Gastroesophageal sphincter (tissue), 4 donors: ENCODE measurements around the gene WDR37. TPM values are rescaled to one million over a fixed set of nuclear protein-coding genes. Genes with fewer than 3 reads are reported as not detected.

Experiments
- ATAC-seq: fragments of 150-250 bp; one replicate; pipeline ENCODE4 v1.9.1; 2016; ENCODE audit warnings: mild to moderate bottlenecking, moderate library complexity
- H3K27ac ChIP-seq, 4 donors: fragments of 200-600 bp; sonication (generic) in 3 of 4; 1 replicate in 3 of 4; 2 replicates in 1 of 4; pipeline ENCODE4 v1.5.1; 2016 to 2019
- H3K27me3 ChIP-seq: fragments of 200-600 bp; sonication (generic); one replicate; pipeline ENCODE4 v1.5.1; 2019
- H3K36me3 ChIP-seq, 2 donors: fragments of 200-600 bp; sonication (generic); one replicate each; pipeline ENCODE4 v1.5.1; 2019; ENCODE audit warnings: control low read depth in 1 of 2
- H3K4me1 ChIP-seq, 3 donors: fragments of 200-600 bp; sonication (generic); 1 replicate in 2 of 3; 2 replicates in 1 of 3; pipeline ENCODE4 v1.5.1; 2016 to 2019; ENCODE audit warnings: control low read depth in 2 of 3
- H3K4me3 ChIP-seq, 2 donors: fragments of 200-600 bp; sonication (generic); one replicate each; pipeline ENCODE4 v1.5.1; 2019; ENCODE audit warnings: mild to moderate bottlenecking in 1 of 2, moderate library complexity in 1 of 2
- H3K9me3 ChIP-seq, 3 donors: fragments of 200-600 bp; sonication (generic); one replicate each; pipeline ENCODE4 v1.5.1; 2017 to 2019; ENCODE audit warnings: control low read depth in 2 of 3
- CTCF ChIP-seq, 4 experiments: fragments of 200-600 bp in 2 of 4; fragments of 450-650 bp in 2 of 4; sonication (generic) in 1 of 4; IDR thresholded peaks; one replicate each; pipeline ENCODE4 v1.5.1; 2017 to 2019; ENCODE audit warnings: antibody characterized with exemption in 4 of 4, mild to moderate bottlenecking in 2 of 4, moderate library complexity in 2 of 4
- EP300 ChIP-seq: sonication (generic); formaldehyde crosslinking; IDR thresholded peaks from one replicate; pipeline ENCODE4 v1.6.1; 2017; ENCODE audit warnings: antibody characterized with exemption, mild to moderate bottlenecking
- POLR2A ChIP-seq, 2 donors: fragments of 450-650 bp; IDR thresholded peaks; one replicate each; pipeline ENCODE4 v1.6.1; 2017; ENCODE audit warnings: antibody characterized with exemption in 2 of 2, mild to moderate bottlenecking in 2 of 2, moderate library complexity in 1 of 2
- POLR2AphosphoS5 ChIP-seq: sonication (generic); formaldehyde crosslinking; IDR thresholded peaks from one replicate; pipeline ENCODE4 v1.6.1; 2017; ENCODE audit warnings: antibody characterized with exemption
- WGBS, 2 donors: methylation state at CpG; one replicate each; pipeline ENCODE4 v1.1.5; 2018; ENCODE audit warnings: low coverage in 1 of 2; 5-methylcytosine and 5-hydroxymethylcytosine counted together
- total RNA-seq, 4 donors: library from RNA; depleted of rRNA; stranded (reverse); fragments of >200 nt; gene quantifications; one replicate each; pipeline ENCODE4 v1.1.0, GENCODE V29; 2016

WDR37 gene
- total RNA-seq, 4 donors from 2014 or later = 11.4 to 16.7 (median 13.9) TPM

GRCh38 chr10:1048349-1048731, 7.8 kb upstream of the WDR37 start:
- H3K4me3 ChIP-seq = peak overlapping the region; percentile 65 to 74
- H3K36me3 ChIP-seq = peaks cover 0 to 24% of the 10 kb centered on the region in 2 donors
- no CpG with 5 or more reads among the region's 37 CpGs for WGBS, 2 donors
- peak overlapping the region; percentile 80 to 100 (median 98) for H3K27ac ChIP-seq
- TF ChIP-seq CTCF (IDR thresholded peaks at IDR 0.05) (no peak), POLR2AphosphoS5 (no peak), POLR2A (IDR thresholded peaks at IDR 0.05) (no peak), EP300 (no peak)
- peaks cover 0 to 70% (median 13%) of the 10 kb centered on the region in 3 donors for H3K4me1 ChIP-seq
- peak; percentile 35 for ATAC-seq
- H3K9me3 ChIP-seq = no peaks in the 10 kb centered on the region
- no peaks in the 10 kb centered on the region for H3K27me3 ChIP-seq

- no peaks in the 10 kb centered on the region for H3K27me3 ChIP-seq
- peak within 1 kb of the TSS; percentile 65 to 74 for H3K4me3 ChIP-seq
- peaks cover 0 to 74% (median 13%) of the 10 kb centered on the region in 3 donors for H3K4me1 ChIP-seq
- ATAC-seq = peak; percentile 94
- peaks cover 0 to 26% of the 10 kb centered on the region in 2 donors for H3K36me3 ChIP-seq
- WGBS, 2 donors = no CpG with 5 or more reads among the region's 83 CpGs
- H3K9me3 ChIP-seq = no peaks in the 10 kb centered on the region
- peak in 1 of 4 experiments; percentile 9 for TF ChIP-seq CTCF (IDR thresholded peaks at IDR 0.05)
- peak; percentile 47 for TF ChIP-seq EP300
- peak; percentile 93 to 96 for TF ChIP-seq POLR2A (IDR thresholded peaks at IDR 0.05)
- peak; percentile 87 for TF ChIP-seq POLR2AphosphoS5
- peak within 1 kb of the TSS; percentile 80 to 100 (median 98) for H3K27ac ChIP-seq
Observed at GRCh38 chr10:1048732-1049424, 7.3 kb upstream of the WDR37 start, which contains the start of gene IDI1. IDI1 (minus strand) TSS chr10:1049119; CDS start chr10:1049003, 116 bp downstream.

- H3K9me3 ChIP-seq = no peaks in the 10 kb centered on the region
- H3K27me3 ChIP-seq = no peaks in the 10 kb centered on the region
- no peak for ATAC-seq
- TF ChIP-seq POLR2AphosphoS5 (no peak), EP300 (no peak)
- peaks cover 0 to 74% (median 16%) of the 10 kb centered on the region in 3 donors for H3K4me1 ChIP-seq
- peak overlapping the region; percentile 65 to 74 for H3K4me3 ChIP-seq
- peak overlapping the region; percentile 80 to 100 (median 98) for H3K27ac ChIP-seq
- peaks cover 0 to 27% of the 10 kb centered on the region in 2 donors for H3K36me3 ChIP-seq
- 2% methylated on average over 10 to 13 of the region's 34 CpGs for WGBS, 2 donors
Observed at GRCh38 chr10:1049425-1049958, 6.7 kb upstream of the WDR37 start.

- Histone ChIP-seq H3K4me3 (peak overlapping the region; percentile 65 to 74), H3K27me3 (no peaks in the 10 kb centered on the region), H3K4me1 (peaks cover 3 to 74% (median 23%) of the 10 kb centered on the region in 3 donors), H3K9me3 (no peaks in the 10 kb centered on the region), H3K27ac (peak overlapping the region; percentile 80 to 100 (median 98)), H3K36me3 (peaks cover 0 to 27% of the 10 kb centered on the region in 2 donors)
- ATAC-seq = no peak
- TF ChIP-seq EP300 (no peak), CTCF (IDR thresholded peaks at IDR 0.05) (no peak), POLR2AphosphoS5 (no peak), POLR2A (IDR thresholded peaks at IDR 0.05) (no peak)
- WGBS, 2 donors = 31 to 43% methylated on average over 5 of the region's 5 CpGs
Observed at GRCh38 chr10:1050145-1050544, 6.0 kb upstream of the WDR37 start.

- 82% methylated on average over 3 of the region's 4 CpGs; no CpG with 5 or more reads in 1 of the 2 donors for WGBS, 2 donors
- Histone ChIP-seq H3K27ac (peak overlapping the region in 2 of 4 donors; percentile 100), H3K27me3 (no peaks in the 10 kb centered on the region), H3K4me1 (peaks cover 3 to 74% (median 25%) of the 10 kb centered on the region in 3 donors), H3K36me3 (peaks cover 0 to 27% of the 10 kb centered on the region in 2 donors), H3K9me3 (no peaks in the 10 kb centered on the region), H3K4me3 (no peak overlapping the region)
- TF ChIP-seq POLR2AphosphoS5 (no peak), EP300 (no peak), CTCF (IDR thresholded peaks at IDR 0.05) (no peak), POLR2A (IDR thresholded peaks at IDR 0.05) (no peak)
- no peak for ATAC-seq
Observed at GRCh38 chr10:1050554-1050953, 5.6 kb upstream of the WDR37 start.
